Skeletal muscle cell (primary cell): ENCODE data around the gene ABCF2.

Source experiments
- DNase-seq: peaks from one replicate; pipeline ENCODE4 v3.0.0-alpha.2; 2010; ENCODE audit warnings: low read depth
- H3K4me3 ChIP-seq: 2 replicates; pipeline ENCODE4 v1.5.1; 2011; ENCODE audit warnings: low read depth, mild to moderate bottlenecking, control low read depth, low read length, moderate library complexity

The ABCF2 gene

GRCh38 chr7:151202836-151203235 is 24.2 kb downstream of the ABCF2 start:
- no peak overlapping the region for H3K4me3 ChIP-seq
- DNase-seq: no peak

GRCh38 chr7:151201751-151202150 is 25.3 kb downstream of the ABCF2 start:
- no peak overlapping the region for H3K4me3 ChIP-seq
- DNase-seq: no peak

GRCh38 chr7:151201344-151201743 is 25.7 kb downstream of the ABCF2 start:
- DNase-seq: no peak
- H3K4me3 ChIP-seq: no peak overlapping the region

GRCh38 chr7:151198945-151199848 is 27.8 kb downstream of the ABCF2 start:
- no peak for DNase-seq
- no peak overlapping the region for H3K4me3 ChIP-seq

GRCh38 chr7:151197932-151198331 is 29.1 kb downstream of the ABCF2 start:
- H3K4me3 ChIP-seq: no peak overlapping the region
- no peak for DNase-seq

GRCh38 chr7:151195616-151196450 is 31.2 kb downstream of the ABCF2 start:
- DNase-seq: no peak

GRCh38 chr7:151194188-151194587 is 32.8 kb downstream of the ABCF2 start:
- DNase-seq: no peak
- no peak overlapping the region for H3K4me3 ChIP-seq

More at GRCh38 chr7:151195616-151196450, 31.2 kb downstream of the ABCF2 start:
- no peak overlapping the region for H3K4me3 ChIP-seq

GRCh38 chr7:151193203-151193978 is 33.6 kb downstream of the ABCF2 start:
- no peak for DNase-seq

GRCh38 chr7:151192002-151192539 is 34.9 kb downstream of the ABCF2 start:
- no peak for DNase-seq
- H3K4me3 ChIP-seq: no peak overlapping the region

More at GRCh38 chr7:151193203-151193978, 33.6 kb downstream of the ABCF2 start:
- H3K4me3 ChIP-seq: no peak overlapping the region

- no peak for DNase-seq
- no peak overlapping the region for H3K4me3 ChIP-seq
Observed at GRCh38 chr7:151191544-151191943, 35.5 kb downstream of the ABCF2 start.

GRCh38 chr7:151189038-151189437 is 38.0 kb downstream of the ABCF2 start:
- H3K4me3 ChIP-seq: no peak overlapping the region
- no peak for DNase-seq

- no peak overlapping the region for H3K4me3 ChIP-seq
- DNase-seq: no peak
Observed at GRCh38 chr7:151188252-151188542, 38.8 kb downstream of the ABCF2 start.

GRCh38 chr7:151187409-151188251 is 39.4 kb downstream of the ABCF2 start:
- no peak overlapping the region for H3K4me3 ChIP-seq
- DNase-seq: no peak

GRCh38 chr7:151186640-151187408 is 40.2 kb downstream of the ABCF2 start, which contains the start of gene ASB10:
Gene ASB10, minus strand, starts transcription at chr7:151187250. Its CDS starts 120 bp downstream, at chr7:151187130.
- H3K4me3 ChIP-seq: no peak within 1 kb of the TSS
- no peak for DNase-seq

- no peak overlapping the region for H3K4me3 ChIP-seq
- DNase-seq: no peak
Observed at GRCh38 chr7:151185762-151186639, 41.0 kb downstream of the ABCF2 start.

GRCh38 chr7:151181011-151181431 is 46.0 kb downstream of the ABCF2 start:
- DNase-seq: no peak
- H3K4me3 ChIP-seq: no peak overlapping the region

GRCh38 chr7:151179946-151180345 is 47.1 kb downstream of the ABCF2 start:
- no peak for DNase-seq
- no peak overlapping the region for H3K4me3 ChIP-seq
